H54 (cell line): Measurements from ENCODE around the gene PARD3.

ENCODE experiments used
- DNase-seq: peaks from one replicate; pipeline ENCODE4 v3.0.0; 2011; ENCODE audit warnings: low spot score, mixed read lengths; ENCODE audit not compliant: insufficient read length
- FAIRE-seq: peaks from 3 replicates; lab custom pipeline; 2011; peaks lifted over from hg19 to GRCh38; lab: Jason Lieb, UNC
- POLR2A ChIP-seq: IDR thresholded peaks from 2 replicates; pipeline ENCODE4 v1.6.1; 2011; ENCODE audit warnings: low read depth, mild to moderate bottlenecking, low read length

The PARD3 gene

GRCh38 chr10:34347131-34347530 lies 468.0 kb downstream of the PARD3 start:
- DNase-seq (no peak), FAIRE-seq (no peak)
- TF ChIP-seq POLR2A, result no peak

DNA sequence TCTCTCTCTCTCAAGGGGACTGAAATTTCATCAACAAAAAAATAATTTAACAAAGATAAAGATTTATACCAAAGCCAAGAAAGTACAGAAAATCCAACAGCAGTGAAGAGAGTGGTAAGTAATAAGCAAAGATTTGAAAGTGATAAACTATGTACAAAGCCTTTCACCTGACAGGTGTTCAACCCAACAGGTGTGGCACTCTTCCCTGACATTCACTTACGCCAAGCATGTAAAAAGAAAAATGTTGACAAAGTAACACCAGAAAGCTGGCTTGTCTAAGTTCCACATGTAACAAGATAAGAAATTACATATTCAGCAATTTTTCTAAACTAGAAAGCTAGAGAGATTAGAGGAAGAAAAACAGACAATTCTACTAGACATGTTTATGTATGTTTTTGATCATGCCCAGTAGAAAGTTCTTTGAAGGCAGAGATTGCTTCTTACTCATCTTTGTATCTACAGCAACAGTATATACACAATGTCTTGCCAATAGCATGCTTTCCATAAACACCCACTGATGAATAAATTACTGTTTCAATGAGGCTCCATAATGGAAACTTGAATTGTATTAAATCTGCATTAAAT lies 468.5 kb downstream of the PARD3 start:
- DNase-seq, result no peak
- no peak for FAIRE-seq
- no peak for TF ChIP-seq POLR2A

DNA sequence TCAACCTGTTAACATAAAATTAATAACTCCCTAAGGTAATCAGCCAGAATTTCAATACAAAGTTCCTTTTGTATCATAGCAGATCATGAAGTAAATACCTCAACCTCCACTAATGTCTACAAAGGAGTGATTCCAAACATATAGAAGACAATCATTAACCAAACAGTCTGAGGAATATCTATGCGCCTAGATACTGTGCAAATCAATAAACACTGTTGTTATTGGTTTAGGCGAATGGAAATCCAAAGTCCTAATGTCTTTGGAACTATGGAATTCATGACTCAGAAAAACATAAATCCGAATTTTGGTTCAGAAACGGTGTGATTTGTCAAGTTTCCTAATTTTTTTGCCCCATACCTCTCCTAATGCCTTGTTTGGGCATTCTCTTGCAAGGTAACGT lies 469.7 kb downstream of the PARD3 start:
- no peak for DNase-seq
- FAIRE-seq, result no peak
- no peak for TF ChIP-seq POLR2A

DNA sequence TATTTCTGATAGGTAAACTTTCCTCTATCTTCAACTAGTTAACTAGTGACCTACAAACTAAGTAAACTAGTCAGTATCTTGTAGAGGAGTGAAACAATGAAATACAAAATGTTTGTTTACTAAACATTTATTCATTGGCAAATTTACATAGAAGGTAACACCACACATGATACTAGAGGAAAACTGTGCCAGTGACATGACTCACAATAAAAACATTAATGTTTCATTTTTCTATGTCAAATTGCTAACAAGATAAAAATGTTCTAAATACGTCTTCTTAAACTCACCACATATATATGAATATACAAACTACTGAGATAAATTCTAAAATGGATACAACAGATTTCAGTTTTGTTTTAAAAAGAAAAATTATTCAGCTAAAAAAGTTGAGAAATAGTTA lies 471.3 kb downstream of the PARD3 start:
- DNase-seq (no peak), FAIRE-seq (peak; percentile 84)

DNA sequence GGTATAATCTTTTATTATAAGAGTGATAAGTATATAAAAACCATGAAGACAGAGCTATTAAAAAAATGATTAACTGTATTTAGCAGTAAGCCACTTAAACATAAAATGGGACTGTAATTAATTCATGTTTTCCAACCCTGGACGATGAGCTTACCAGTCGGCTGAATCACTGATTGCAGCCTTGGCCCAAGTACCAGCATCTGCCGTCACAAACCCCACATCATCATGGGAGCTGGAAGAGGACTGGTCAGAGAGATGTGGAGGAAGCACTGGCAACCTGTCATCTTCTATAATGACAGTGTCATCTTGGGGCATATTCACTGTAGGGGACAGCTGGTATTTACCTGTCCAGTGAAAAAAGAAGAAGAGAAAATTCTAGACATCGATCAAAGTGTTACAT lies 473.6 kb downstream of the PARD3 start:
- no peak for DNase-seq
- FAIRE-seq, result no peak
- no peak for TF ChIP-seq POLR2A

More for the DNA sequence above, 471.3 kb downstream of the PARD3 start:
- TF ChIP-seq POLR2A, result no peak

GRCh38 chr10:34340934-34341333 lies 474.2 kb downstream of the PARD3 start:
- FAIRE-seq (no peak), DNase-seq (no peak)
- TF ChIP-seq POLR2A, result no peak

GRCh38 chr10:34339816-34340553 lies 475.1 kb downstream of the PARD3 start:
- FAIRE-seq, result no peak
- DNase-seq, result no peak
- TF ChIP-seq POLR2A, result no peak

GRCh38 chr10:34337917-34338316 lies 477.2 kb downstream of the PARD3 start:
- no peak for DNase-seq
- FAIRE-seq, result no peak
- TF ChIP-seq POLR2A, result no peak

DNA sequence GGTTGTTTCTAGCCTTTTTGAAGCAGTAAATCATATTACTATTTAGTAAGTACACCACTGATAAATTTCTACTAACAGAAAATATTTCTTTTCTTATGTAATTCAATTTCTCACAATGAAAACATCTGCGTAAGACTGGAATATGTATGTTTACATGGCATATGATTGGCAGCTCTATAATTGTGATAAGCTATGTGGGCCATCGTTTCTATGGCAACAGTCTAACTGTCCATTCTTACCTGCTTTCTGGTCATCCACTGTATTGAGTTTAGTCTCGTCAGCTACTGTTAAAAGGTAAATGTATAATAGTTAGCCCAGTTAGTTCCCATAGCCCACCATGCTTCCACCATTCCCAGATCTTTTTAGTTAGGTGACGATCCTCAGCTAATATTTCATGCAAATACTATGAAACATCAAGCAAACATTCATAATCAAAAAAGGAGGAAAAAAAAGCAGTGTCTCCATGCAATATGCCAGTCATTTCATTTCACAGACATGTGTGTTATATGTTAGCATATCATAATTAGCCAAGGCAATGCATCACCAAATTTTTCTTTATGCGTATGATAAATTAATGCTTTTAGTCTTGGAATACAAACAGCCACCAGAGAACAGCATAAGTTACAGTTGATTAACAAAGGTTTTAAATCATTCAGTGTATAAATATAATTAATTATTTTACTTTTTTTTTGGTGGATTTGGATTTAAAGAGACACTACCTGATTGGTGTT lies 479.0 kb downstream of the PARD3 start:
- FAIRE-seq, result no peak
- TF ChIP-seq POLR2A, result no peak
- no peak for DNase-seq

GRCh38 chr10:34334908-34335307 lies 480.2 kb downstream of the PARD3 start:
- TF ChIP-seq POLR2A, result no peak
- DNase-seq (no peak), FAIRE-seq (peak; percentile 33)

DNA sequence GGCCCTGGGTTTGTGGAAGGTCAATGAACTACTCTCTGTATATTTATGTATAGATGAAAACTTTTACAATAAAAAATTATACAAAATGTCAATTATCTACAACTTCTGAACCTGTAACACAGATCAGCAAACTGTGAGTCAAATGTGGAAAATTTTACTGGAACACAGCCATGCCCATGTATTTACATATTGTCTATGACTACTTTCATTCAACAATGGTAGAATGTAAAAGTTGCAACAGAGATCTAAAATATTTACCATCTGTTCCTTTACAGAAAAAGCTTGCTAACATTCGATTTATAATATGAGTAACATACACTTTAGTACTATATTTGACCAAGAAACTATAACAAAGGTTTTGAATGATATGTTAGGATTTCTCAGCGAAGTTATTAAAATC lies 481.6 kb downstream of the PARD3 start:
- DNase-seq, result no peak
- no peak for TF ChIP-seq POLR2A
- FAIRE-seq, result peak; percentile 55

DNA sequence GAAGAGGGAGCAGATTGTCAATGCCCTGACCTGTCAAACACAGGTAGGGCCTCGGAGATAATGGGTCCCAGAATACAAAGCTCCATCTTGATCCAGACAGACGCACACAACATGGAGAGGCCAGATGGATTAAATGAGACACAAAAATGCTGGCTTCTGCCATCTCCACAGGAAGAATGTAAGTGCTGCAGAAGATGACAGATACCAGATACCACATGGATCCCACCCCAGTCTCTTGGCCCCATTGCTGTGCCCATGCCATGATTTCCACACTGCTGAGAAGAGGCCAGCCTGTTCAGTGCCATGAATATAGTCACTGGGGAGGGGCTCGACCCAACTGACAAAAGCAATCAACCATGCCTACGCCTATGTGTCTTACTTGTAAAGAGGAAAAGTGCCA lies 487.9 kb downstream of the PARD3 start:
- DNase-seq (no peak), FAIRE-seq (no peak)
- TF ChIP-seq POLR2A, result no peak

DNA sequence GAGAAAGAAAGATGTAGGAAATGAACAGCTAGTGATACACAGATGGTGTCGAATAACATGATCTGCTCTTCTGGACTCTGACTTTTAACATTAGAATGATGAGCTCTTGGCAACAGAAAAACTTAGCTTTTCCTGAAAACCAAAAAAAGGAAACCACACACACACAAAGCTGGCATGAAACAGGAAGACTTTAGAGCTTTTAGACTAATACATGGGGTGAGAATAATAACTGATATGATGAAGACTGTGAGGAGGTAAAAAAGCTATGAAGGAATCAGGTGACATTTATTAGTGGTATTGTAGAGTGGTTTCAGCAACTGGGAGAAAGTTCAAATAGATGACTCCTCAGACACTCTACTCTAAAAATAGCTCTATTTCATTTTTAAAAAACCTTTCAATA lies 491.9 kb downstream of the PARD3 start:
- TF ChIP-seq POLR2A, result no peak
- FAIRE-seq (peak; percentile 52), DNase-seq (no peak)

DNA sequence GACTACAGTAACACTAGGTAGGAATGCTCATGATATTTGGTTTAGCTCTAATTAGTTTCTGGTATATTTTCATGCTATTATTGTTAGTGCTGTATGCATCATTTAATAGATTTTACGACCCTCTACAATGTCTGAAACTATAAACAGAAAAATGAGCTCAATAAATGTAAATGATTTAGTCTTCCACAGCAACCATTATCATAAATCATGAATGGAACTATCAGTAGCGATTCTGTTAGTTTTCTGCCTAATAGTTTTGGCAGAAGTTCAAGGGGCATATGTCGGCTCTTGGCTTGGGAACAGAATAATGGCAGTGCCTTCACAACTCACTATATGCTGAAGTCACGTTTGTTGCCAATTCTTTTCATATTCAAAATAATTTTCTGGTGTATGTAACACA lies 494.8 kb downstream of the PARD3 start:
- FAIRE-seq (no peak), DNase-seq (no peak)
- TF ChIP-seq POLR2A, result no peak

DNA sequence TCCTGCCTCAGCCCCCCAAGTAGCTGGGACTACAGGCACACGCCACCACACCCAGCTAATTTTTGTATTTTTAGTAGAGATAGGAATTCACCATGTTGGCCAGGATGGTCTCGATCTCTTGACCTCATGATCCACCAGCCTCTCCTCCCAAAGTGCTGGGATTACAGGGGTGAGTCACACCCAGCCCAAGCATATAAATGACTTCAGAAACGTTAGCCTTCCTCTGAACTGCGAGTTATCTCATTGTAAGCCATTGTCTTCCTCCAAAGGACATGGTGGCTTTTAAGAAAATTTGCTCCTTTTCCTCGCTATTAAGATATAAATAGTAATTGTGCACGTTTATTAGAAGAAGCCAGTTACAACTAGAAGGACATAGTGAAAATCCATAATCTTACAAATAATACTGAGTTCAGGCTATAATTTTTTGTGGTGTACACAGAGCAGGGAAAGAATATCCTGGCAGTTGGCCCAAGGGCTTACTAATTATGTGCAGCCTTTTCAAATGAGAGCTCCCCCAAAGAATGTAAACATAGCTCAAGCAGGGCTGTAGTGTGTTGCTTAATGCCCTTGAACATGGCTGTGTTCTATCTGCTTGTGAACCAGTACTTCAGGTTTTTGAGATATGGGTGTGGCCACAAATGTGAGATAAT lies 495.8 kb downstream of the PARD3 start:
- FAIRE-seq (peak; percentile 95), DNase-seq (peak; percentile 7)
- no peak for TF ChIP-seq POLR2A
